K562 (cell line): Measurements from ENCODE around the gene COG4. TPM values are rescaled to one million over a fixed set of nuclear protein-coding genes. Genes with fewer than 3 reads are reported as not detected.

Experiments
- ADNP ChIP-seq: fragments of 200-800 bp; sonication (Bioruptor generic); IDR thresholded peaks from 2 replicates; pipeline ENCODE4 v1.6.1; 2016; ENCODE audit warnings: missing genetic modification characterization, missing compliant biosample characterization
- CBX5 ChIP-seq: IDR thresholded peaks from 2 replicates; pipeline ENCODE4 v1.6.1; 2014; ENCODE audit warnings: low read depth, borderline replicate concordance
- CEBPB ChIP-seq: fragments of 450-650 bp; IDR thresholded peaks from 2 replicates; pipeline ENCODE4 v1.6.1; 2016; ENCODE audit warnings: missing genetic modification characterization, missing compliant biosample characterization
- CSDE1 ChIP-seq, 2 experiments: fragments of 450-650 bp; IDR thresholded peaks; 2 replicates each; pipeline ENCODE4 v1.6.1; 2016; ENCODE audit warnings: mild to moderate bottlenecking in 1 of 2
- DLX4 ChIP-seq: fragments of 250-450 bp; sonication (Bioruptor Pico); IDR thresholded peaks from 2 replicates; pipeline ENCODE4 v1.6.1; 2021; ENCODE audit warnings: mild to moderate bottlenecking
- E2F3 ChIP-seq: fragments of 250-450 bp; sonication (Bioruptor Pico); IDR thresholded peaks from 2 replicates; pipeline ENCODE4 v1.4.0; 2020; ENCODE audit warnings: mild to moderate bottlenecking
- ELF2 ChIP-seq: fragments of 250-450 bp; sonication (Bioruptor Pico); IDR thresholded peaks from 2 replicates; pipeline ENCODE4 v1.5.0; 2021; ENCODE audit warnings: mild to moderate bottlenecking
- FOXJ3 ChIP-seq: sonication (generic); formaldehyde crosslinking; IDR thresholded peaks from 2 replicates; pipeline ENCODE4 v1.4.0; 2020; ENCODE audit warnings: mild to moderate bottlenecking, missing genetic modification reagents
- GATAD2B ChIP-seq: fragments of 450-650 bp; IDR thresholded peaks from 2 replicates; pipeline ENCODE4 v1.6.1; 2017; ENCODE audit warnings: mild to moderate bottlenecking, borderline replicate concordance
- HDAC6 ChIP-seq: IDR thresholded peaks from 2 replicates; pipeline ENCODE4 v1.6.1; 2012; ENCODE audit warnings: low read depth, mild to moderate bottlenecking, control low read depth, inconsistent platforms, low read length, moderate library complexity
- HMG20A ChIP-seq: fragments of 450-650 bp; formaldehyde crosslinking; conservative IDR thresholded peaks from 2 replicates; pipeline ENCODE4 v1.4.0; 2020; ENCODE audit warnings: mild to moderate bottlenecking, mixed read lengths
- IRF1 ChIP-seq: sonication (generic); formaldehyde crosslinking; IDR thresholded peaks from 2 replicates; pipeline ENCODE4 v1.8.0; 2022; ENCODE audit warnings: missing genetic modification reagents, mild to moderate bottlenecking, borderline replicate concordance
- KHSRP ChIP-seq: fragments of 450-650 bp; IDR thresholded peaks from 2 replicates; pipeline ENCODE4 v1.6.1; 2017
- LCOR ChIP-seq: sonication (generic); formaldehyde crosslinking; IDR thresholded peaks from 2 replicates; pipeline ENCODE4 v1.8.0; 2022; ENCODE audit warnings: mild to moderate bottlenecking, missing genetic modification reagents
- MCM7 ChIP-seq, 2 experiments: fragments of 450-650 bp; IDR thresholded peaks; 2 replicates each; pipeline ENCODE4 v1.6.1; 2016 to 2018
- MIER1 ChIP-seq: fragments of 450-650 bp; IDR thresholded peaks from 2 replicates; pipeline ENCODE4 v1.6.1; 2016; ENCODE audit warnings: antibody characterized with exemption, mild to moderate bottlenecking, low read depth
- NR0B1 ChIP-seq: fragments of 450-650 bp; IDR thresholded peaks from one replicate; pipeline ENCODE4 v1.6.1; 2018; ENCODE audit warnings: mild to moderate bottlenecking, moderate library complexity; ENCODE audit not compliant: partially characterized antibody
- NR2C1 ChIP-seq, 2 experiments: fragments of 450-650 bp; IDR thresholded peaks; 2 replicates each; pipeline ENCODE4 v1.6.1; 2017; ENCODE audit warnings: mild to moderate bottlenecking in 2 of 2, antibody characterized with exemption in 1 of 2, inconsistent platforms in 1 of 2, missing compliant biosample characterization in 1 of 2, missing genetic modification characterization in 1 of 2
- PHF8 ChIP-seq: fragments of 200-600 bp; sonication (generic); IDR thresholded peaks from 2 replicates; pipeline ENCODE4 v1.6.1; 2012; ENCODE audit warnings: mixed run types, mild to moderate bottlenecking, inconsistent platforms, low read length, moderate library complexity, borderline replicate concordance
- SAFB ChIP-seq: fragments of 200-400 bp; formaldehyde crosslinking; IDR thresholded peaks from 2 replicates; pipeline ENCODE4 v1.6.1; 2017; ENCODE audit warnings: low read depth, low read length, borderline replicate concordance
- SIN3B ChIP-seq: fragments of 450-650 bp; IDR thresholded peaks from 2 replicates; pipeline ENCODE4 v1.6.1; 2017; ENCODE audit warnings: low read depth, mild to moderate bottlenecking, moderate library complexity
- SMARCA5 ChIP-seq: fragments of 450-650 bp; IDR thresholded peaks from 2 replicates; pipeline ENCODE4 v1.6.1; 2016
- THRAP3 ChIP-seq: fragments of 450-650 bp; IDR thresholded peaks from 2 replicates; pipeline ENCODE4 v1.6.1; 2016; ENCODE audit warnings: mild to moderate bottlenecking, inconsistent platforms, borderline replicate concordance
- ZBED1 ChIP-seq: IDR thresholded peaks from 2 replicates; pipeline ENCODE4 v1.6.1; 2014
- ZBTB5 ChIP-seq: fragments of 450-650 bp; IDR thresholded peaks from 2 replicates; pipeline ENCODE4 v1.6.1; 2017; ENCODE audit warnings: antibody characterized with exemption
- ZC3H11A ChIP-seq: IDR thresholded peaks from 2 replicates; pipeline ENCODE4 v1.6.1; 2012; ENCODE audit warnings: low read depth, low read length, improper control_type of control experiment
- ZC3H8 ChIP-seq: fragments of 450-650 bp; IDR thresholded peaks from 2 replicates; pipeline ENCODE4 v1.6.1; 2017
- ZNF134 ChIP-seq: fragments of 250-450 bp; sonication (Bioruptor Pico); conservative IDR thresholded peaks from 2 replicates; pipeline ENCODE4 v1.4.0; 2020
- ZNF143 ChIP-seq: sonication (generic); formaldehyde crosslinking; IDR thresholded peaks from 2 replicates; pipeline ENCODE4 v1.9.0; 2022; ENCODE audit warnings: mild to moderate bottlenecking, missing genetic modification reagents
- ZNF184 ChIP-seq: sonication (generic); formaldehyde crosslinking; IDR thresholded peaks from 2 replicates; pipeline ENCODE4 v1.5.0; 2020; ENCODE audit warnings: missing genetic modification reagents
- ZNF212 ChIP-seq: fragments of 450-650 bp; formaldehyde crosslinking; IDR thresholded peaks from 2 replicates; pipeline ENCODE4 v1.4.0; 2020; ENCODE audit warnings: mild to moderate bottlenecking
- ZNF444 ChIP-seq: fragments of 250-450 bp; sonication (Bioruptor Pico); IDR thresholded peaks from 2 replicates; pipeline ENCODE4 v1.4.0; 2020; ENCODE audit warnings: mild to moderate bottlenecking, moderate library complexity
- polyA plus RNA-seq, 8 experiments: library from polyadenylated mRNA; depleted of rRNA in 4 of 8; stranded (reverse) in 5 of 8; unstranded in 3 of 8; fragments of >200 nt; fragmentation: Nextera tagmentation in 2 of 8; fragmentation: Illumina TruSeq in 1 of 8; extraction: Ambion mirVana in 2 of 8; extraction: Trizol in 1 of 8; gene quantifications; 2 replicates each; pipeline versions ENCODE4 v1.2.1 to v1.2.3, GENCODE V29; 2011 to 2014; ENCODE audit warnings: inconsistent platforms in 1 of 8, missing spikeins in 1 of 8
- total RNA-seq, 7 experiments: library from RNA; depleted of rRNA in 6 of 7; stranded (reverse); fragments of >200 nt in 6 of 7; fragmentation: Illumina TruSeq in 2 of 7; extraction: Trizol in 2 of 7; gene quantifications; 2 replicates each; pipeline versions ENCODE4 v1.2.1 to v1.2.3, GENCODE V29; 2011 to 2021; ENCODE audit warnings: low replicate concordance in 1 of 7

The COG4 gene
- total and polyA plus RNA-seq, 9 of the 15 experiments (the other 6 are each of a cell fraction or from before 2014, with no cell fraction given): 13.7 to 73.9 (median 44.2) TPM

GRCh38 chr16:70432356-70432722, 91.0 kb downstream of the COG4 start (continued):
- no peak for TF ChIP-seq ZBTB5
- TF ChIP-seq ADNP (tag): no peak
- no peak for TF ChIP-seq MIER1
- no peak for TF ChIP-seq ZBED1
- TF ChIP-seq ZNF143: no peak
- TF ChIP-seq CEBPB (tag): peak; percentile 51
- TF ChIP-seq NR0B1: no peak
- TF ChIP-seq SMARCA5: no peak
- no peak for TF ChIP-seq ZC3H8
- no peak for TF ChIP-seq SAFB
- TF ChIP-seq ZNF212 (CRISPR knock-in tag): no peak
- no peak for TF ChIP-seq CSDE1 (IDR thresholded peaks at IDR 0.05)
- TF ChIP-seq ZNF134 (CRISPR knock-in tag): no peak
- TF ChIP-seq ZNF444 (CRISPR knock-in tag): no peak
- TF ChIP-seq PHF8: no peak
- no peak for TF ChIP-seq THRAP3
- no peak for TF ChIP-seq SIN3B
- TF ChIP-seq MCM7 (IDR thresholded peaks at IDR 0.05): no peak
- no peak for TF ChIP-seq LCOR
- TF ChIP-seq DLX4: no peak
- no peak for TF ChIP-seq KHSRP
- TF ChIP-seq NR2C1 (IDR thresholded peaks at IDR 0.05): no peak
- no peak for TF ChIP-seq NR2C1 (tag; IDR thresholded peaks at IDR 0.05)
- TF ChIP-seq IRF1 (CRISPR knock-in tag): no peak
- TF ChIP-seq ZNF184 (CRISPR knock-in tag): no peak
- TF ChIP-seq ELF2: no peak
- no peak for TF ChIP-seq HDAC6
- TF ChIP-seq HMG20A (CRISPR knock-in tag): no peak
- no peak for TF ChIP-seq CBX5
- no peak for TF ChIP-seq E2F3
- peak; percentile 80 for TF ChIP-seq FOXJ3
- no peak for TF ChIP-seq GATAD2B
- TF ChIP-seq ZC3H11A: no peak
